Fibroblast of the aortic adventitia (primary cell): ENCODE data around the gene TMEM98. TPM values are rescaled to one million over a fixed set of nuclear protein-coding genes. Genes with fewer than 3 reads are reported as not detected.

Source experiments
- DNase-seq: peaks from one replicate; pipeline ENCODE4 v3.0.0-alpha.2; 2010; ENCODE audit warnings: low read depth
- H3K4me3 ChIP-seq: 2 replicates; pipeline ENCODE4 v1.5.1; 2011; ENCODE audit warnings: low read depth, mild to moderate bottlenecking, control low read depth, low read length, moderate library complexity
- CTCF ChIP-seq: IDR thresholded peaks from 2 replicates; pipeline ENCODE4 v1.5.1; 2011; ENCODE audit warnings: mild to moderate bottlenecking, low read length, control low read depth, inconsistent platforms; ENCODE audit not compliant: insufficient read depth
- total RNA-seq: library from RNA; depleted of rRNA; stranded (reverse); fragments of >200 nt; gene quantifications from 2 replicates; pipeline ENCODE4 v1.2.3, GENCODE V29; 2012; ENCODE audit warnings: low replicate concordance

TMEM98 gene
- total RNA-seq, 1 donor: 95.5 TPM

- no peak for DNase-seq
- TF ChIP-seq CTCF: no peak
- H3K4me3 ChIP-seq: no peak overlapping the region
These were observed 33.7 kb upstream of the TMEM98 start for GRCh38 chr17:32894245-32894644.

GRCh38 chr17:32896647-32897258 lies 31.2 kb upstream of the TMEM98 start:
- TF ChIP-seq CTCF: no peak
- no peak overlapping the region for H3K4me3 ChIP-seq
- no peak for DNase-seq

GRCh38 chr17:32899236-32900013 lies 28.5 kb upstream of the TMEM98 start:
- DNase-seq: no peak
- no peak overlapping the region for H3K4me3 ChIP-seq
- TF ChIP-seq CTCF: no peak

GRCh38 chr17:32901743-32902142 lies 26.2 kb upstream of the TMEM98 start:
- no peak for DNase-seq
- no peak overlapping the region for H3K4me3 ChIP-seq
- TF ChIP-seq CTCF: no peak

GRCh38 chr17:32903774-32904673 lies 23.9 kb upstream of the TMEM98 start:
- DNase-seq: no peak
- TF ChIP-seq CTCF: no peak
- H3K4me3 ChIP-seq: no peak overlapping the region

GRCh38 chr17:32904891-32905290 lies 23.1 kb upstream of the TMEM98 start:
- no peak for DNase-seq
- H3K4me3 ChIP-seq: no peak overlapping the region
- TF ChIP-seq CTCF: no peak
